ENCODE data around the gene REX1BD.

DNA sequence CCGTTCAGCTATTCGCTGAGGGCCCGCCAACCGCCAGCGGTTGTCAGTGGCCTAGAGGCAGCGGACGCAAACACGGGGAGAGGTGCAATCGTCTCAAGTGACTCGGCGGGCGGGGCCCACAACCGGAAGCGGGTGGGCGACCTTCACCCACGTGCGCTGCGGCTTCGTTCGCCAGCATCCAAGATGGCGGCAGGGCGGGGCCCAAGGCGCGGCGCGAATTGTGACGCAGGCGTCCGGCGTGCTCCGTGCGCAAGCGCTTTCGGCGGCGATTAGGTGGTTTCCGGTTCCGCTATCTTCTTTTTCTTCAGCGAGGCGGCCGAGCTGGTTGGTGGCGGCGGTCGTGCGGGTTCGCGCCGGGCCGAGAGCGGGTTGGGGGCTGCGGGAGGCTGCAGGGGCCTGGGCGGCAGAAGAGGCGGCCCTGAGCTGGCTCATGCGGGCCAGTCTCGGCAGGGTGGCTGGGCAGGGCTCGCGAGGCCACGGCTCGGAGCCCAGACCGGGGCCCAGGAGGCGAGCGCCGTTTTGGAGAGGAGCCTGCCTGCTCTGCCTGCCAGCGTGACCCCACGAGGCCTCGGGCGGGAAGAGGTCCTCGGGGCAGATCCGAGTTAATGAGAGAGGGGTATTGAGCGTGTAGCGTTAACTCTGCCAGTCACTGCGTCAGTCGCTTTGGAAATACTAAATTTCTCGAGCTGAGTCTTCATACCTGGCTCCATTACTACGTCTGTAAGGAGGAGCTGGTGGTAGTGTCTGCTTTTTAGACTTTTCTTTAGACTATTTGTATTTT, 16.8 kb upstream of the REX1BD start, which contains the start of gene UBA52:
- TF ChIP-seq, protein P1, sequence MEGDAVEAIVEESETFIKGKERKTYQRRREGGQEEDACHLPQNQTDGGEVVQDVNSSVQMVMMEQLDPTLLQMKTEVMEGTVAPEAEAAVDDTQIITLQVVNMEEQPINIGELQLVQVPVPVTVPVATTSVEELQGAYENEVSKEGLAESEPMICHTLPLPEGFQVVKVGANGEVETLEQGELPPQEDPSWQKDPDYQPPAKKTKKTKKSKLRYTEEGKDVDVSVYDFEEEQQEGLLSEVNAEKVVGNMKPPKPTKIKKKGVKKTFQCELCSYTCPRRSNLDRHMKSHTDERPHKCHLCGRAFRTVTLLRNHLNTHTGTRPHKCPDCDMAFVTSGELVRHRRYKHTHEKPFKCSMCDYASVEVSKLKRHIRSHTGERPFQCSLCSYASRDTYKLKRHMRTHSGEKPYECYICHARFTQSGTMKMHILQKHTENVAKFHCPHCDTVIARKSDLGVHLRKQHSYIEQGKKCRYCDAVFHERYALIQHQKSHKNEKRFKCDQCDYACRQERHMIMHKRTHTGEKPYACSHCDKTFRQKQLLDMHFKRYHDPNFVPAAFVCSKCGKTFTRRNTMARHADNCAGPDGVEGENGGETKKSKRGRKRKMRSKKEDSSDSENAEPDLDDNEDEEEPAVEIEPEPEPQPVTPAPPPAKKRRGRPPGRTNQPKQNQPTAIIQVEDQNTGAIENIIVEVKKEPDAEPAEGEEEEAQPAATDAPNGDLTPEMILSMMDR (IDR thresholded peaks at IDR 0.05), result no peak
- no peak for TF ChIP-seq EP300 (IDR thresholded peaks at IDR 0.05)
- peak; percentile 96 for TF ChIP-seq POLR2A (IDR thresholded peaks at IDR 0.05)

All from ovary (tissue), 3 donors.